Testis (tissue), 3 donors: ENCODE measurements around the gene DROSHA. TPM values are rescaled to one million over a fixed set of nuclear protein-coding genes. Genes with fewer than 3 reads are reported as not detected.
A peak's percentile ranks its signal among the peaks of the same experiment; 100 is the strongest.

Experiments
- DNase-seq: peaks from one replicate; pipeline ENCODE4 v3.0.0-alpha.2; 2019
- H3K27ac ChIP-seq, 2 donors: fragments of 200-600 bp; sonication (generic); one replicate each; pipeline ENCODE4 v1.5.1; 2019
- H3K27me3 ChIP-seq: fragments of 200-600 bp; sonication (generic); one replicate; pipeline ENCODE4 v1.5.1; 2019
- H3K36me3 ChIP-seq: fragments of 200-600 bp; sonication (generic); one replicate; pipeline ENCODE4 v1.5.1; 2017; ENCODE audit warnings: low read depth; ENCODE audit errors: missing control alignments
- H3K4me1 ChIP-seq: fragments of 200-600 bp; sonication (generic); one replicate; pipeline ENCODE4 v1.5.1; 2019
- H3K4me3 ChIP-seq, 2 donors: fragments of 200-600 bp; sonication (generic); one replicate each; pipeline ENCODE4 v1.5.1; 2017 to 2019
- H3K9me3 ChIP-seq: fragments of 200-600 bp; sonication (generic); one replicate; pipeline ENCODE4 v1.5.1; 2017
- POLR2A ChIP-seq: fragments of 450-650 bp; IDR thresholded peaks from one replicate; pipeline ENCODE4 v1.6.1; 2017; ENCODE audit warnings: antibody characterized with exemption, mild to moderate bottlenecking, moderate library complexity
- WGBS, 2 donors: methylation state at CpG; one replicate each; pipeline ENCODE4 v1.1.5; 2018; 5-methylcytosine and 5-hydroxymethylcytosine counted together
- intact Hi-C: fragments of 100-400 bp; cut with DNase I; formaldehyde crosslinking; loops from one replicate; pipeline ENCODE4 v1.15.1; 2023; ENCODE audit warnings: low total_unique reads
- polyA plus RNA-seq: library from polyadenylated mRNA; stranded (reverse); fragments of 350-450 nt; fragmentation: Illumina TruSeq; extraction: RNeasy Lipid Tissue Mini Kit (QIAGEN cat#74804); gene quantifications from one replicate; pipeline ENCODE4 v1.2.3, GENCODE V29; 2014; ENCODE audit warnings: low read depth, low replicate concordance; ENCODE audit not compliant: insufficient read depth
- total RNA-seq, 2 donors: library from RNA; depleted of rRNA; stranded (reverse); fragments of >200 nt; gene quantifications; one replicate each; pipeline ENCODE4 v1.2.3, GENCODE V29; 2016
- TF ChIP-seq, protein P1 (sequence below), 3 experiments: fragments of 450-650 bp in 2 of 3; fragments of 200-600 bp in 1 of 3; sonication (generic) in 1 of 3; IDR thresholded peaks; one replicate each; pipeline ENCODE4 v1.5.1; 2016 to 2019; ENCODE audit warnings: antibody characterized with exemption in 3 of 3, mild to moderate bottlenecking in 2 of 3, moderate library complexity in 1 of 3

The DROSHA gene
- total and polyA plus RNA-seq, 3 donors from 2014 or later = 23.3 to 79.6 (median 50.4) TPM

DNA sequence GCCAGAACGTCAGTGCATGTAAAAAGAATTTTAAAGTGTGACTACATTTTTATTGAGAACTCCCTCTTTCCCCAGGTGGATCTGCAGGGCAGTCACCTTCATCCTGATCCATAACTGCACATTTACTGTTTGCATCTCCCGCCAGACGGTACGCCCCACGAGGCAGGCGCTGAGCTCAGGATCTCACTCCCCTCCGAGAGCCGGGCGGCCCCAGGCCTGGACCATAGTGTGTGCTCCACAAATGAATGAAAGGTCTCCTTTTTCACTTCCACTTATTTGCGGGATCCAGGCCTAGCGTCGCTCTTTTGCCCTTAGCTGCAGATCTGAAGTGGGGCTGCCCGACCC is 378 bp downstream of the DROSHA start:
- Histone ChIP-seq H3K9me3 (no peaks in the 10 kb centered on the region), H3K4me1 (peaks cover 15% of the 10 kb centered on the region), H3K4me3 (peak overlapping the region; percentile 77 to 86), H3K27me3 (no peaks in the 10 kb centered on the region), H3K36me3 (no peaks in the 10 kb centered on the region), H3K27ac (peak overlapping the region; percentile 28 to 40)
- DNase-seq = peak; percentile 37
- intact Hi-C loops = no loop called here
- WGBS, 2 donors = 0 to 1% methylated on average over 13 of the region's 13 CpGs
- no peak for TF ChIP-seq POLR2A
- TF ChIP-seq, protein P1, sequence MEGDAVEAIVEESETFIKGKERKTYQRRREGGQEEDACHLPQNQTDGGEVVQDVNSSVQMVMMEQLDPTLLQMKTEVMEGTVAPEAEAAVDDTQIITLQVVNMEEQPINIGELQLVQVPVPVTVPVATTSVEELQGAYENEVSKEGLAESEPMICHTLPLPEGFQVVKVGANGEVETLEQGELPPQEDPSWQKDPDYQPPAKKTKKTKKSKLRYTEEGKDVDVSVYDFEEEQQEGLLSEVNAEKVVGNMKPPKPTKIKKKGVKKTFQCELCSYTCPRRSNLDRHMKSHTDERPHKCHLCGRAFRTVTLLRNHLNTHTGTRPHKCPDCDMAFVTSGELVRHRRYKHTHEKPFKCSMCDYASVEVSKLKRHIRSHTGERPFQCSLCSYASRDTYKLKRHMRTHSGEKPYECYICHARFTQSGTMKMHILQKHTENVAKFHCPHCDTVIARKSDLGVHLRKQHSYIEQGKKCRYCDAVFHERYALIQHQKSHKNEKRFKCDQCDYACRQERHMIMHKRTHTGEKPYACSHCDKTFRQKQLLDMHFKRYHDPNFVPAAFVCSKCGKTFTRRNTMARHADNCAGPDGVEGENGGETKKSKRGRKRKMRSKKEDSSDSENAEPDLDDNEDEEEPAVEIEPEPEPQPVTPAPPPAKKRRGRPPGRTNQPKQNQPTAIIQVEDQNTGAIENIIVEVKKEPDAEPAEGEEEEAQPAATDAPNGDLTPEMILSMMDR (IDR thresholded peaks at IDR 0.05) = no peak

DNA sequence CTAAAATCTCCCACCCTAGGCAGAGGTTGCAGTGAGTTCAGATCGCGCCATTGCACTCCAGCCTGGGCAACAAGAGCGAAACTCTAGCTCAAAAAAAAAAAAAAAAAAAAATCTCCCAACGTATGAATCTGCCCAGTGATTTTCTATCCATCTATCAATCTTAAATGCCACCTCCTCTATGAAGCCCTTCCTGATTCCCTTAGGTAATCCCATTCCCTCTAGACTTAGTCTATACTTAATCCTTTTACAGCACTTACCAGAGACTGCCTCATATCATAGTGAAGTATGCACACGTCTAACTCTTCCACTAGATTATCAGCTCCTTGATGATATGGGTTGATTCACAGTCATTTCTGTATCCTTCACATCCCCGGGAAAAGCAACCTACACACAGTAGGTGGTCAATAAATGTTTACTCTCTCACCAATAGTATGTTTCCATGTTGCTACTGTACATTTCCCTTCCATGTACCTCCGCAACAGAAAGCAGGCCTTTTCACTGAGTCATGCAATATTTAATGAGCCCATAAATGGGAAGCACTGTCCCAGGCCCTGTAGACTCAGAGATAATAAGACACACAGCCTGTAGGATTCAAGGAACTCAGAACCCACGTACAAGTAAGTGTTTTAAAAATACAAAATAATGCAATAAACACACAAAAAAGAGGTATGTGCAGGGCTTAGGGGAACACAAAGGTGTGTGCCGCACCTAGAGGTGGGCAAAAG is 1.2 kb downstream of the DROSHA start:
- Histone ChIP-seq H3K4me3 (peak overlapping the region in 1 of 2 donors; percentile 77), H3K27me3 (no peaks in the 10 kb centered on the region), H3K9me3 (no peaks in the 10 kb centered on the region), H3K36me3 (no peaks in the 10 kb centered on the region), H3K27ac (no peak overlapping the region), H3K4me1 (peaks cover 15% of the 10 kb centered on the region)
- 65 to 73% methylated on average over 9 of the region's 9 CpGs for WGBS, 2 donors
- TF ChIP-seq, protein P1 (IDR thresholded peaks at IDR 0.05) = no peak
- TF ChIP-seq POLR2A = no peak
- intact Hi-C loops = no loop called here
- no peak for DNase-seq

DNA sequence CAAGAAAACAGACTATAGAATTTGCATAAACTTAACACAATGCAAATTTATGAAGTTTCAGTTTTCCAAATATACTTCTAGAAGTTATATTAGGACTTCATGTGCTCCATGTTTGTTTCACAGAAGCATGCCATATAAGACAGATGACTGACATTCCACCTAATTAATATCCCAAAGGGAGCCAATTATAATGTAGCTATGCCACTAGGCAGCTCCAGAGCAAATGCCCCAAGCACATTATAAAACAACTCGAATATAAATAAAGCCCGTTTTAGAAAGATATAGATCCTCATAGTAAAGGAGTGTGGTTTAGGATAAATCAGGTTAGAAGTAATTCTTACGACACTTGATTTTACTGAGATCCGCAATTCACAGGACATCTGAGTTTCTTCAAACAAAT is 8.9 kb downstream of the DROSHA start:
- Histone ChIP-seq H3K27ac (no peak overlapping the region), H3K9me3 (no peaks in the 10 kb centered on the region), H3K27me3 (no peaks in the 10 kb centered on the region), H3K4me1 (no peaks in the 10 kb centered on the region), H3K4me3 (no peak overlapping the region), H3K36me3 (no peaks in the 10 kb centered on the region)
- intact Hi-C loops = no loop called here
- DNase-seq = no peak
- WGBS, 2 donors = 91 to 98% methylated on average over 4 of the region's 4 CpGs
- no peak for TF ChIP-seq POLR2A
- TF ChIP-seq, protein P1 (IDR thresholded peaks at IDR 0.05) = no peak

DNA sequence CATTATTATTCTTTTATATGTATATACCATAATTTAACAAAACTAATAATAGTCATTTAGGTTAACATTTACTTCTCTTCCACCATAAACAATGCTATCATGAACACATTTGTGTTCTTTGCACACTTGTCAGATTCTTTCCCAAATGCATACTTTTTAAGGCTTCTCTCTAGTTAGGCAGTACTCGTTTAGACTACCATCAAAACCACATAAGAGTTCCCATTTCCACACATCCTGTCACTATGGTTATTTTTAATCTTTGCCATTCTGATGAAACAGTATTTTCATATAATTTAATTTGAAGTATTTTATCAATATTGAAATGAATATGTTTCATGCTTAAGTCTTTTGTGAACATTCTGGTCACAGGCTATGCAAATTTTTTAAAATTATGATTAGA is 15.1 kb downstream of the DROSHA start:
- no peaks in the 10 kb centered on the region for H3K36me3 ChIP-seq
- TF ChIP-seq, protein P1 (IDR thresholded peaks at IDR 0.05) = no peak
- TF ChIP-seq POLR2A = no peak
- WGBS, 2 donors = 60 to 66% methylated on average over 1 of the region's 1 CpG
- no peaks in the 10 kb centered on the region for H3K9me3 ChIP-seq
- H3K27me3 ChIP-seq = no peaks in the 10 kb centered on the region
- intact Hi-C loops = no loop called here
- no peak overlapping the region for H3K4me3 ChIP-seq
- no peak for DNase-seq
- no peaks in the 10 kb centered on the region for H3K4me1 ChIP-seq
- H3K27ac ChIP-seq = no peak overlapping the region

DNA sequence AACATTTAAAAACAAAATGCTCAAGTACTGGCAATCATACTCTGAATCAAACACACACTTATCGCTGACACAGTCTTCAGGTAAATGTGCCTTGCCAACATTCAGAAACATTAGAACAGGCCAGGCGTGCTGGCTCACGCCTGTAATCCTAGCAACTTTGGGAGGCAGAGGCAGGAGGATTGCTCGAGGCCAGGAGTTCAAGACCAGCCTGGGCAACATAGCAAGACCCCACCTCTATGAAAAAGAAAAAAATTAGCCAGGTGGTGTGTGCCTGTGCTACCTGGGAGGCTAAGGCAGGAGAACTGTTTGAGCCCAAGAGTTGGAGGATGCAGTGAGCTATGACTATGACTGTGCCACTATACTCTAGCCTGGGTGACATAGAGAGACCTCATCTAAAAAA is 20.6 kb downstream of the DROSHA start:
- Histone ChIP-seq H3K36me3 (no peaks in the 10 kb centered on the region), H3K27me3 (no peaks in the 10 kb centered on the region), H3K9me3 (no peaks in the 10 kb centered on the region), H3K4me1 (no peaks in the 10 kb centered on the region), H3K4me3 (no peak overlapping the region), H3K27ac (no peak overlapping the region)
- TF ChIP-seq, protein P1 (IDR thresholded peaks at IDR 0.05) = no peak
- TF ChIP-seq POLR2A = no peak
- WGBS, 2 donors = 95 to 99% methylated on average over 4 of the region's 4 CpGs
- intact Hi-C loops = no loop called here
- DNase-seq = no peak
